ENCODE data around the gene PEPD.
"Not testable (repeated sequence)": the region's sequence is repeated elsewhere in the genome, so short reads cannot be mapped to it uniquely, and the experiment has no call there.

The PEPD gene

GRCh38 chr19:33496038-33496895 lies 25.3 kb downstream of the PEPD start:
- DNase-seq = no peak

GRCh38 chr19:33493401-33494275 lies 28.0 kb downstream of the PEPD start:
- no peak for DNase-seq

- DNase-seq = no peak
These were observed 28.6 kb downstream of the PEPD start for GRCh38 chr19:33492951-33493350.

- DNase-seq = no peak
These were observed 29.5 kb downstream of the PEPD start for GRCh38 chr19:33492090-33492489.

GRCh38 chr19:33490596-33490995 lies 31.0 kb downstream of the PEPD start:
- not testable (repeated sequence) for DNase-seq

GRCh38 chr19:33490041-33490451 lies 31.5 kb downstream of the PEPD start:
- DNase-seq = no peak

GRCh38 chr19:33488826-33489225 lies 32.8 kb downstream of the PEPD start:
- no peak for DNase-seq

GRCh38 chr19:33487901-33488800 lies 33.4 kb downstream of the PEPD start:
- peak; percentile 13 for DNase-seq

- DNase-seq = no peak
These were observed 34.4 kb downstream of the PEPD start for GRCh38 chr19:33486936-33487811.

- DNase-seq = no peak
These were observed 35.2 kb downstream of the PEPD start for GRCh38 chr19:33486407-33486806.

- no peak for DNase-seq
These were observed 37.3 kb downstream of the PEPD start for GRCh38 chr19:33484226-33484774.

- no peak for DNase-seq
These were observed 39.1 kb downstream of the PEPD start for GRCh38 chr19:33482476-33482875.

GRCh38 chr19:33481863-33482262 lies 39.7 kb downstream of the PEPD start:
- no peak for DNase-seq

- DNase-seq = not testable (repeated sequence)
These were observed 42.0 kb downstream of the PEPD start for GRCh38 chr19:33479570-33479969.

GRCh38 chr19:33477781-33478180 lies 43.8 kb downstream of the PEPD start:
- no peak for DNase-seq

GRCh38 chr19:33476151-33476707 lies 45.4 kb downstream of the PEPD start:
- no peak for DNase-seq

GRCh38 chr19:33473653-33474305 lies 47.8 kb downstream of the PEPD start:
- DNase-seq = no peak

- DNase-seq = no peak
These were observed 48.6 kb downstream of the PEPD start for GRCh38 chr19:33472691-33473652.

GRCh38 chr19:33472226-33472625 lies 49.4 kb downstream of the PEPD start:
- DNase-seq = no peak
